GM12874 (cell line): ENCODE data around the gene TMEM255B.

Source experiments
- CTCF ChIP-seq: IDR thresholded peaks from 2 replicates; pipeline ENCODE4 v1.5.1; 2011; ENCODE audit warnings: low read depth, mild to moderate bottlenecking, control low read depth, low read length, moderate library complexity; ENCODE audit not compliant: insufficient read depth

The TMEM255B gene

GRCh38 chr13:113842336-113843062 is 83.5 kb downstream of the TMEM255B start:
- no peak for TF ChIP-seq CTCF

DNA sequence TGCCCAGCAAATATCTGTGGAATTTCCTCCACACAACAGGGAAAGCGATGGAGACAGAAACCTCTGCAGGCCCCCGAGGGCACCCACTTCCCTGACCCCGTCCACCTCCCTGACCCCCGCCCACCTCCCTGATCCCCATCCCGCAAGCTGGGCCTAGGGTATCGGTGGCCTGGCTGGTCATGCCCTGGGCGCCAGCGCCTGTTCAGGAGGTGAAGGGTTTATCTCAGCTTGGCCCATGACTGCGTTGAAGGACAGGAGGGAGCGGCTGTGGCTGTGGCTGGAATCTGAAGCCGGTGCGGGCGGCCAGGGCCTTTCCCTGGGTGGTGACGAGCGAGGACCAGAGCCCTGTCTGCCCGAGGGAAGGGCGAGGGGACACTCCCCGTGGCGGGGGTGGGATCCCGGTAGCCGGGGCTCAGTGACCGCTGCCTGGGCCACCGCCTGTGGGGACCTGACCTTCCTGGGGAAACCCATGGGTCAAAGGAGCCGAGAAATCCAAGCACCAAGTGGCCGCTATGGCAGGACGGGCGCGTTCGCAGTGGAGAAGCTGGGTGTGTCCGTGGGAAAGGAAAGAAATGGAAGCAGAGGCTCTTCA is 84.1 kb downstream of the TMEM255B start:
- no peak for TF ChIP-seq CTCF

- TF ChIP-seq CTCF, result no peak
These were observed 85.0 kb downstream of the TMEM255B start for GRCh38 chr13:113843864-113844556.

DNA sequence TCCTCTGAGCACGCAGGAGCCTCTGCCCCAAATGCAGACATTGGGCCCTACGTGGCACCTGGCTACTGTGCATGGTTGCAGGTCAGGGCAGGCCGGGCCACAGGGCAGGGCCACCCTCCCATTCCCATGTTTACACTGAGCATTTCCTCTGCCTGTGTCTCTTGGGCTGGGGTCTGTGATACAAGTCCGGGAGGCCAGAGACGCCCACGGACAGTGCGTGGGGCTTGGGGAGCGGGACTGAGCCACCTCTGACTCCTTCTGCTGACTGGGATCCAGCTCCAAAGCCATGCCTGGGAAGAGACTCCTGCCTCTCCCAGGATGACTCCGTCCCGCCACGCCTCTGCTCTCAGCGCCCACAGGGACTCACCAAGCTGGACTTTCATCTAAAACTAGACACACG is 86.0 kb downstream of the TMEM255B start:
- TF ChIP-seq CTCF, result no peak

- no peak for TF ChIP-seq CTCF
These were observed 87.0 kb downstream of the TMEM255B start for GRCh38 chr13:113845723-113846635.

- no peak for TF ChIP-seq CTCF
These were observed 87.8 kb downstream of the TMEM255B start for GRCh38 chr13:113846636-113847318.

DNA sequence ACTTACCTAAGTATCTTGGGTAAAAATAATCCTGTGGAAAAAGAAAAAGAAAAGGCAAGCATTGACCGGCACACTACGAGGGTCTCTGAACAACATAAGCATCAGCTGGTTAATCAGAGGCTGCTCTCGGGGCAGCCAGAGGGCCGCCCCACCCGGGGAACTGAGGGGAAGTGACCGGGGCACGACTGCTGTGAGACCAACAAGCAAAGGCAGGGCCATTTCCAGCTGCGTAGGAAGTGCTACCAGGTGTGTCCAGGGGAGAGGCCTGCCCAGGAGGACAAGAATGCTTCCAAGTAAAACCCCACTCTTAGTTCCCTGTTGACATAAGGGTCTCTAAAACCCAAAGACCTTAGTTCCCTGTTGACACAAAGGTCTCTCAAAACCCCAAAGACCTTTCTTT is 89.0 kb downstream of the TMEM255B start:
- TF ChIP-seq CTCF, result no peak
